Globus pallidus (tissue), 1 donor: ENCODE measurements around the gene RHOH.

Experiments used
- DNase-seq: peaks from one replicate; pipeline ENCODE4 v3.0.0-alpha.2; 2015; ENCODE audit warnings: low spot score

The RHOH gene

DNA sequence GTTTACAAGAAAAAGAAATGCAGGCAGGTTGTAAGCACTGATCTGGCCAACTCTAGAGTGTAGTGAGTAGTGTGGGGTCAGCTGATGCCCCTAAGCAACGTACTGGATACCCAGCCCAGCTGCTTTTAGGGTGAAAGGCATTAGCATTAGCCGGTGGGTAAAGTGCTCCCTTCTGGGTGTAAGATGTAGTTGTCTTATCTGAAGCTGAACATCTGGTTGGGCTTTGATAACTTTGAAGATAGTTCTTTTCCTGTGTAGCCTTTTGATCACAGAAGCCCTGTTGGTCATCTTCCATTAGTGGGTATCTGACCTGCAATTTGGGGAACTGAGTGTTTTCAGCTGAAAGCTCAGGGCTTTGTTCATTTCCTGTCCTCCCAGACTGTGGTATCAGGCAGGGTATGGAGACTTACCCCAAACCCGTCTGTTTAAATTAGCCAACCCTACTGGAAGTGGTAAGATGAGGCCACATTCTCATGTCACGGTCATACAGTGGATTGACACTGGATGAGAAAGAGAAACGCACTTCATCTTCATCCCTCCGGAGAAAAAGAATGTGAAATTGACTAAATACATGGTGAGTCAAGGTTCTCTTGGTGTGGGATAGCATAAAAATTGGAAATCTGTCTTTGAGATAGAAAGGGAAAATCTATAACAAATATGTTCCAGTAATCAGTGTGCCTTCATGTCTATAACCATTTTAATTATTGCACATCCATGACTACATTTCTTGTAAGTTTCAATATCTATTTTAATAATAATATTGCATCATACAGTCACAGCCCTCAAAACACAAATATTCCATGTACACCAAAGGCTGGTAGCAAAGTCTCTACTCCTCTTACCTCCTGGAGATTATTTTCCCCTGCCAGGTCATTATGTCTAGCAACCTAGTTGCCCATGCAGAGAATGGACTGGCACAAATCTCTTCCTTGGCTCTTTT is 8.7 kb downstream of the RHOH start:
- DNase-seq: peak; percentile 54

DNA sequence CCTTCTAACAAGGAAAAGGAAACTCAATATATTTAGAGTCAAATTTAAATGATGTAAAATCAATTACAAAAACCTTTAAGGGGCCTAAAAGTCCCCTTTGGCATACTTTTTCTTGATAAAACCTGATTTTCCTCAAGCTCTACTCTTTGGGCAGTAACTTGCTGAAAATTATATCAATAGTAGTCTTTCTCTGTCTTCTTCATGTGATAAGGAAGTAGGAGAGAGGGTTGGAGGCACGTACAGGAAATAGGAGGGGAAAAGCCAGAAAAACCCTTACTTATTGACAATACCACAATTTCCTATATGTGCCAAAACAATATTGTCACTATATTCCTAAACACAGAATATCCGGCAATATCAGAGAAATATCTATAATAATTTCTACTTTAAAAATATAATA is 9.6 kb downstream of the RHOH start:
- no peak for DNase-seq

DNA sequence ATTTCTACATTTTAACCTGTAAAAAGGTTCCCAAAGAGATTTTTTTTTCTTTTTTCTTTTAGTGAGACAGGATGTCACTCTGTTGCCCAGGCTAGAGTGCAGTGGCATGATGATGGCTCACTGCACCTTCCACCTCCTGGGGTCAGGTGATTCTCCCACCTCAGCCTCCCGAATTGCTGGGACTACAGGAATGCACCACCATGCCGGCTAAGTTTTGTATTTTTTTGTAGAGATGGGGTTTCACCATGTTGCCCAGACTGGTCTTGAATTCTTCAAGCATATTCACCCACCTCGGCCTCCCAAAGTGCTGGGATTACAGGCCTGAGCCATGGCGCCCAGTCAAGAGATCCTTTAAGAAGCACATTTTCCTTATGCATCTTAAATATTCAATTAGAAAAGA is 12.6 kb downstream of the RHOH start:
- DNase-seq: no peak

DNA sequence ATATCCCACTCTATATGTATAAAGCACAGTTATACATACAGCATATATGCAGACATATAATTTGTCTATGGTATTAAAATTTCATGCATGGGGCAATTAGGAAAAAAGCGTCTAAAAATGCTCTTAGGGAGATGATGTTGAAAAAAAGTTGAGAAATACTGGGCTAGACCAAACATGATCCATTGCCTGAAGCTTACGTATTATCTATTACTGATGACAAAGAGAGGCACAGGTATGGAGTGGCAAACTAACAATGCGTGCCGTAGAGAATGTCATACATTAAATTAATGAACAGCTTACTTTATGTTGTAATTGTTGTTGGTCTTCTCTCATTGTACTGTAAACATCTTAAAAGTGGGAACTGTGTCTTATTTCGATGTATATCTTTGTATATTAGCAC is 13.9 kb downstream of the RHOH start:
- DNase-seq: no peak

DNA sequence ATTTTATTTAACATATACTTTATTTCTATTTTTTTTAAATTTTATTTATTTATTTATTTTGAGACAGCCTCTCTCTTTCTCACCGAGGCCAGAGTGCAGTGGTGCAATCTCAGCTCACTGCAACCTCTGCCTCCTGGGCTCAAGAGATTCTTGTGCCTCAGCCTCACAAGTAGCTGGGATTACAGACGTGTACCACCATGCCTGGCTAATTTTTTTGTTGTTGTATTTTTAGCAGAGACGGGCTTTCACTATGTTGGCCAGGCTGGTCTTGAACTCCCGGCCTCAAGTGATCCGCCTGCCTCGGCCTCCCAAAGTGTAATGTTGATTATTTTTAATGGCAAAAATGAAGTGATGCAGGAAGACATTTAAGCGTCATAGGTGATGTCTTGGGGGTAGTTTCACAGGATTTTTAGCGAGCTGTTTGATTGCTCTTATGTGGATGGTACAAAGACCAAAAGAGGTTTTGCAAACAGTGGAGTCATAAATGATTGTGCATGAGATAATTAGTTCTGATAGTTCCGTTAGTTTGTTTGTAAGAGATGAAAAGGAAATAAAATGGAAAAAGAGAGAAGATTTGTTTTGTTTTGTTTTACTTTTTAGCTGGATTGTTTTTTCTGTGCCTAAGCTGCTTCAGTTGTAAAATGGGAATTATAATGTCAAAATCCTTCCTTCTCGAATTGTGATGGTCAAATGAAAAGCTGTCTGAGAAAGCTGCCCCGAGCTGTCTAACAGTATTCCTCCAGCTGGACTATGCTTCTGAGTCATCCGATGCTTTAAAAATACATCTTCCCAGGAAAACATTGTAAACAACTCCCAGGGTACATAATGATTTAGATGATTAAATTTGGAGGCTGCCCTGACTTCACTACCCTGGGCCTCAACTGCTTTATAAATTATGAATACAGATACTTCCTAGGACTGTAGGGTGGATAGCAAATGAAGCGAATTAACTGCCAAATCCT is 14.7 kb downstream of the RHOH start:
- DNase-seq: no peak

DNA sequence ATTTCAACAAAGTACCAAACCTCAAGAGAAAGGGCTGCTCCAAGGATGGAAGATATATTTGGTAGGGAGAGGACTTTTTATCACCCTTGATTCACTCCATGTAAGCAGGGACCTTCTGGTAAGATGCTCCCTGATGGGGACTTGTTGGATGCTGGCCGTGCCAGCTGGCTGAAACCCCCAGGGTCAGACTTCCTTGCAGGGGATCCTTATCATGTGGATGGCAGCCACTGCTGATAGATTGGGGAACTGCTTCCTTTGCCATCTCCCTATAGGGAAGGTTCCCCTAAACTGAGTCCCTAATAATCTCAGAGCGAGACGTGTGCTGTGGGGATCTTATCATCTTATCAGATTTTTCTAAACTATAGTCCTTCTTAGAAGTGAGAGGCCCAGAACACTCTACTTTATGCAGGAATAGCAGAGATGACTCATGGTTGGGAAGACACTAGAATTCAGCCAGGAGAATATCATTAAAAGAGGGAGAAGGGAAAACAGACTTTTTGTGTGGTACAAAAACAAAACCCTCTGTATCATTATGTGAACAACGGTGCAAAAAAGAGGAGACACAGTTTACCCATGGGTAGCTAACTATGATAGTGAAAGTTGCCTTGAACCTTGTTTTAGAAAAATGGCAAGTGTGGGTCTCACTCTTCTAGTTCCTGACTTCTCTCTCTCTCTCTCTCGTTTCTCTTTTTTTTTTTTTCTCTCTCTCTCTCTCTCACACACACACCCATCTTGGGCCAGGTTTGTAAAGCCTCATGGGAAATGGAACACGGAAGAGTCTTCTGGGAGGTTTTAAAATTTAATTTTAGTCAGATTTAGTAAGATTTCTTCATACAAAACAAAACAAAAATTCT is 16.1 kb downstream of the RHOH start:
- no peak for DNase-seq

DNA sequence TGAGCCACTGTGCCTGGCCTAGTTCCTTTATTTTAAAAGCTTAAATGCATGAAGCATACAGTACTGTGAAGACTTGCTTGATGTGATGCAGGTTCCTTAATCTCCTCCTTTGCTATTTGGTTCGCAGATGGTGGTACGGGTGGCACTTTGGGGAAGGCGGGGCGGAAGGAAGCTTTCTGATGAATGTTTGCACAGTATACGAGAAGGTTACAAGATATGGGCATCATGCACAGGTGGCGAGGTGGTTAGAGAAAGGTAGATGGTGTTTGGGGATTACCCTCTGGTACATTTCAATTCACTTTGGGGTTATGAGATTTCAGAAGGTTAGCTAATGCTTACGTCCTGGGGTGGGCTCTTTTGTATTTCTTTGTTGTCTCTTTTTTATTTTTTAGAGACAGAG is 17.2 kb downstream of the RHOH start:
- DNase-seq: no peak

DNA sequence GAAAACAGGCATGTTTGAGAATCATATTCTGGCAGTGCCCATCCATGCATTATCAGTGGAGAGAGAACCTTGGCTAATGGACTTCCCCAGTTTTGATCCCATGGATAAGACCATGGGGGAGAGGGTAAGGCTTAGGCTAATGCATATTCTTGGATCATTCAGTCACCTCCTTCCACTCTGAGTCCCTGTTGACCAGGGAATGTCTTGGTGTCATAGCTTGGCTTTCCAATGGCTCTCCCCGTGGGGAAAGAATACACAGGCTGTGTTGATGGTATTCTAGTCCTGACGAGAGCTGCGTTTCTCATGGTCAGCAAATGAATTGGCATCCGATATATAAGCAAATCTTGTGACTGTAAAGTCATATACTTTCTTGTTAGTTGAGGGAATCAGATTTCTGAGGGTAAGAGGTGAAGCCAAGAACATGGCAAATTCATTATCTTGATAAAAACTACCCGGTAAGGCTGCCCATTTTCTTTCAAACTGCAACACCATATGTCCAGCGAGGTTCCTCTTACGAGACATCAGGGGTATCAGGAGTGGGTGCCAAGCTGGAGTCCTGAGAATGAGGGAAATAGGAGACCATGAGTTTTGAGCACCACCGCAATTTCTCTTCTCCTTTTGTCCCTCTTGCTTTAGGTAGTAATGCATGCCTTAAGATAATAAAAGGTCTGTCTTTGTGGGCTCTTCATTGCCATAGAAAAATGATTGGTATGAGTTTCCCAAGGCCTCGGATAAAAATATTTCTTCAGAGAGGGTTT is 18.0 kb downstream of the RHOH start:
- DNase-seq: peak; percentile 35

DNA sequence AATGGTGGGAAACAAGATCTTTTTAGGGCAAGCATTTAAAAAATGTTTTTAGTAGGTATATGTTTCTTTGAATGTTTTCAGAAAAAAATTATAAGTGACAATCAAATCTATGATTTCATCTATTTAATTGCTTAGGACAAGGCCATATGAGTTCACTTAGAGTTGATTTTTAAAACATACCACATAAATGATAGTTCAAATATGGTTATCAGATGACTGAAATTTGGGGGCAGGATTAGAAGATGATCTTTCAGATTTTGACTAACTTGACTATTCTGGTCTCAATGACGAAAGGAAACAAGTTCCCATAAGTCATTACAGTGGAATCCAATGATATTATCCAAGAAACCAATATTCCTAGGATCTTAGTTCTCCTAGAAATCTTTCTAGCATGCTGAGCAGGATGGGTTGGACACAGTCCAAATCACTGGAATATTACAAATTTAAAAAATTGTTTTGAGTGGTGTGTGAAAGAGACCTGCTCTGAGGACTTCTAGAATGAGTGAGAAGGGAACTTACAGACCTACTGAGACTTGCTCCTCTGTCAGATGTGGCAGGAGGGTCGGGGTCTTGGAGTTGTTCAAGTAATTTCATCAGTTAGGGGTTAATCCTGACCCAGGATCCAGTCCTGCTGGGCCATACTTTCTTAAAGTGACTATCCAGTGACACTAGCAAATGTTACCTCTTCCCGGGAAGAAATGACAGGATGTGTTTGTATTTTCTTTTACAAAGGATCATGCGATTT is 20.0 kb downstream of the RHOH start:
- DNase-seq: no peak

DNA sequence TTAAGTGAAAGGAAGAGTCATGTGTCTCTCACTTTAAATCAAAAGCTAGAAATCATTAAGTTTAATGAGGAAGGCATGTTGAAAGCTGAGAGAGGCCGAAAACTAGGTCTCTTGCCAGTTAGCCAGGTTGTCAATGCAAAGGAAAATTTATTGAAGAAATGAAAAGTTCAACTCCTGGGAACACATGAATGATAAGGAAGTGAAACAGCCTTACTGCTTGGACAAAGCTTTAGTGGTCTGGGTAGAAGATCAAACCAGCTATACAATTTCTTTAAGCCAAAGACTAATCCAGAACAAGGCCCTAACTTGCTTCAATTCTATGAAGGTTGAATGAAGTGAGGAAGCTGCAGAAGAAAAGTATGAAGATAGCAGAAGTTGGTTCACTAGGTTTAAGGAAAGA is 24.9 kb downstream of the RHOH start:
- no peak for DNase-seq

DNA sequence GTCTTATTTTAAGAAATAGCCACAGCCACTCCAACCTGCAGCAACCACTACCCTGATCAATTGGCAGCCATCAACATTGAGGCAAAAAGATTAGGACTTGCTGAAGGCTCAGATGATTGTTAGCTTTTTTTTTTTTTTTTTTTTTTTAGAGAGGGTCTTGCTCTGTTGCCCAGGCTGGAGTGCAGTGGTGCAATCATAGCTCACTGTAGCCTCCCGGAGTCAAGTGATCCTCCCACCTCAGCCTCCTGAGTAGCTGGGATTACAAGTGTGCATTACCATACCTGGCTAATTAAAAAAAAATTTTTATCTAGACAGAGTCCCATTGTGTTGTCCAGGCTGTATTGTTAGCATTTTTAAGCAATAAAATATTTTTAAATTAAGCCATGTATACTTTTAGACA is 26.5 kb downstream of the RHOH start:
- no peak for DNase-seq

DNA sequence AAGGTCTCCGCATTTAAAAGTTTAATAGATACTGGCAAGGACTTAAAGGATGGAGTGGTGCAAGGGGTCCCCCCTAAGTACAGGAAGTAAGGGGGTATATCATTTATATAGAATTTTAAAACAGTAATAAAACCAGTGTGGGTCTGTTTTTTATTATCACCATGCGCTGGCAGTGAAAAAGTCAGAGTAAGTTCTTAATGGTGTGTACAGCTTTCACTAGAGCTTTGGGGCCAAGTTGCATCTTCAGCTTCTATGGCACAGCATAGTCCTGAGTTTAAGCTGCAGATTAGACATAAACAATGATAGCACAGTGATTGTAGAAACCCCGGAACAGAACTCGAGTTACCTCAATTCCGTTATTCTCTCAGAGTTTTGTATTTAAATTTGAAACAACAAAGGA is 27.6 kb downstream of the RHOH start:
- no peak for DNase-seq

DNA sequence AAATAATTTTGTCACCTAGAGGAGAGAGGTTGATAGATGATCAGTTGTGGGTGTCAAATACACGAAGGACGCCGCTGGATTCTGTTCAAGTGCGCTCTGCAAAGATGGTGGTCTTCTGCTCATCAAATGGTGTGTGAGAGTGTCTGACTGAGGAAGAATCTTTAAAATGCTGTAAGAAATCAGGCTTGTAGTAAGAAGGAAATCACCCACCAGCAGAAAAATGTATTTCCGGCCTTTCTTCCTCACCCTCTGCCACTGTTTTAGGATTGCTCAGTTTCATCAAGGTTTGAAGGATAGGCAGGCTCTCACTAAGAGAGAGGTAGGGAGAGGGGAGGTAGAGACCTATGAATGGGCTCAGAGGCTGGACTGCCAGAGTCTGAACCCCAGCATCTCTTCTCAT is 28.7 kb downstream of the RHOH start:
- DNase-seq: no peak

DNA sequence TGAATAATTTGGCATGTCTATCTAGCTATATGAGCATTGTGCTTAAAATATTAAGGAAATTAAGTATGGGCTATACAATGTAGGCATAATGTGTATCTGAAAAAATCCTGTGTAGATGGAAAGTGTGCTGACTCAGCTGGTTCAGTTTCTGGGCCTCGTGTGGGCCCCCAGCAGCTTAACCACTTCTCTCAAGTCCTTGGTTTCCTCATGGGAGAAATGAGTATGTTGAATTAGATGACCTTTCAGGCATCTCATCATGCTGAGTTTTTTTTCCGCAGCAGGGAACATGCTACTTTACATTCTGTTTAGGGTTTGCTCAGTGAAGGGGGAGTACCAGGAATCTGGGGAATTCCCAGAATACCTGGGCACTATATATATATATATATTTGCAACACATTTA is 30.5 kb downstream of the RHOH start:
- no peak for DNase-seq

DNA sequence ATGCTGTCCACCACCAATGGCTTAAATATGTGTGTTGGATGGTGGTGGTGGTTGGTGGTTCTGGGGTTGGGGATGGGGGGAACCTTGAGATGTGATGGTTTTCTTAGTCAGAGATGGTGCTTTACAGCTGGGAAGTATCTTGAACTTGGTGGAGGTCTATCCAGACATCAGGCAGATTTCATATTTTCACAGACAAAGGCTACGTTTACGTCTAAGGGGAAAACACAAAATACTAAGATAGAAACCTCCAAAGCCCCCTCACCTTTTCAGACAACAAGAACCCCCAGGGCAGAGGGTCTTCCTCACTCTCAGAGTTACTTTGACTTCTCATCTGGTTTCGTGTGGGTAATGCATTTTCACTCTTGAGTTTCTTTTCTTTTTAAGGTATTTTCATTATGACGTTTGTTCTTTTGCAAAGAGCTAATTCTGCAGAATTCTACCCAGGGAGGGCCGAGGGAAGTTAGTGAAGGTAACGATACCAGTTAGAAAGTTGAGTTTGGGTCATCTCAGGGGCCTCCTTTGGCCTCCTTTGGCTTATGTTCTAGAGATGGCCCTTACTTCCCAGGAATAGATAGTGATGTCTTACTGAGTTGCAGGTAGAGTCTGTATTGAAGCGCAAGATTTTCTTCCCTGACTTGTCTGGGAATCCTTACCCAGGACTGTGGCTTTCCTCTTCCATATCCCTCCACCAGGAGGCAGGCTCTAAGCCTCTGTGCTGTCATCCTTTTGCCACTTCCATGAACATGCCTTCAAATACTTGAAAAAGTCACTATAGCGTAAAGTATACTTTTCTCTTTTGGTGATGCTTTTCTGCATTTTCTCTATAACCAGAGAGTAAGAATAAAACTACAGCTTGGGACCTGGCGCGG is 31.9 kb downstream of the RHOH start:
- no peak for DNase-seq

DNA sequence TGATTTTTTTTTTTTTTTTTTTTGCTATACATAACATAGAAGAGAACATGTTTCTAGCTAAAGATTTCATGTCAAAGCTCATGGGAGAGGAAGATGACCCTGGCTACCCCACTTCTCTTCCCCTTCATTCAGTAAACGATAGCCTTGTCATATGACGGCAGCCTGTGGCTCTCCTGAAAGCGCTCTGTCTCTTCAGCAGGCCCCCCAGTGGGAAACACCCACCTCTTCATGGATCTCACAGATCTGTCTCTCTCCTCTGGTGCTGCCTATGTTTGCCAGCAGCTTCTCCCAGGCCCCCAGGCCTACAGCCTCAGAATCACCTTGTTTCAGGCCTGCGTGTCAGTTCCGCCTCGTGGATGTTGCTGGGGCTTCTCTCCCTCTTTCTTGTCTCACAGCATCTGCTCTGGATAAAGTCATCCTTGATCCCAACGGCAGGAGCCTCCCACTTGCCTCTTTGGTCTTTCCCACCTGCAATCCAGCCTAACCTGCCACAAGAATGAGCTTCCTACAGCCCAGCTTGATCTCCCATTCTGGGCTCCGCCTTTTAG is 34.6 kb downstream of the RHOH start:
- DNase-seq: no peak

DNA sequence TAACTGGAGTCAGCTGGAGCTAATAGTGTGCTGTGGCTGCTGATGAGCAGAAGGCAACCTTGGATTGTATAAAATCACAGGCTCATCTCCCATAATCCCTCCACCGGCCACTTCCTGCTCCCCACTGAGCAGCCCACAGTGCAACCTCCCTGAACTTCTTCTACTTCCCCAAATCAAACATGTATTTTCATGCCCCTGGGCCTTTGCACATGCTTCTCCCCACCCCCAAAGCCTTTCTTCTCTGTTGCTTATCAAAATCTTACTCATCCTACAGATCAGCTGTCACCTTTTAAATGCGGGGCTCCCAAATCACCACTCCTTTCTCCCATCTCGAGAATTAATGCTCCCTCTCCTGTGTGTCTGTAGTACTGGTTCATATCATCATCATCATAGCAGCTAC is 35.8 kb downstream of the RHOH start:
- no peak for DNase-seq

DNA sequence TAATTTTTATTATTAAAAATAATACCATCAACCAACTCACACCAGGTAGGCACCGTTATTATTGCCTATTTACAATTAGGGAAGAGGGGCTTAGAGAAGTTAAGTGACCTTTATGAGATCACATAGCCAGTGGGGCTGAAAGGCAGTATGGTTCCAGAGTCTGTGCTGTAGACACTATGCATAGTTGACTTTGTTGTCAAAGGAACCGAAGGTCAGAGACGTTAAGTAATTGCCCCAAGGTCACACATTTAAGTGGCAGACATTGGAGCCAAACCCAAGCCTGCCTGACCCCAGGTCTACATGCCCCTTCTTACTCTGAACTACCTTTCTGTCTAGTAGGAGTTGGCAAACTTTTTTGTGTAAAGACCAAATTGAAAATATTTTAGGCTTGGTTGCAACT is 36.4 kb downstream of the RHOH start:
- DNase-seq: no peak

DNA sequence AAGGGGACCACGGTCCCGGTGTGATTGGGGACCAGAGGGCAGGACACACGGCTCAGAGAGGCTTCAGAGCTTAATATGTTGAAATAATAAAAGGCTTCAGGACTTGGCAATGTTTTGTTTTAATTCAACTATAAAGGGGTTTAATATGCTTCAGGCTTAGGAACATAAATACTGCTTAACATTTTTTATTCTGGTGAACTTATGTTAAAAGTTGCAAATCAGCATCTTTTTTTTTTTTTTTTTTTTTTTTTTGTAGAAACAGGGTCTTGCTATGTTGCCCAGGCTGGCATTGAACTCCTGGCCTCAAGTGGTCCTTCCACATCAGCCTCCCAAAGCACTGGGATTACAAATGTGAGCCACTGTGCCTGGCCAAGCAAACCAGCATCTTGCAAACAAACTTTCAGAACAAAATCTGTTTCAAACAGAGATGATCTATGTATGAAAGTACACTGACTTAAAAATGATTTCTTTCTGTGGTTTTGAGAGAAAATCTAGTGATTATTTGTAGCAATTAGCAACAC is 37.7 kb downstream of the RHOH start:
- no peak for DNase-seq
